ENCODE data around the gene RXRA.

GRCh38 chr9:134436379-134436762 lies 110.1 kb downstream of the RXRA start:
- TF ChIP-seq MXI1 (conservative IDR thresholded peaks at IDR 0.05; ENCODE audit: poor library complexity, severe bottlenecking) (no peak), RAD21 (conservative IDR thresholded peaks at IDR 0.05) (no peak), POLR2AphosphoS5 (IDR thresholded peaks at IDR 0.05) (no peak), CTCF (IDR thresholded peaks at IDR 0.05; ENCODE audit: poor library complexity, severe bottlenecking) (no peak), EP300 (conservative IDR thresholded peaks at IDR 0.05; ENCODE audit: poor library complexity, severe bottlenecking) (no peak), REST (IDR thresholded peaks at IDR 0.05; ENCODE audit: borderline replicate concordance) (no peak), EZH2 (IDR thresholded peaks at IDR 0.05; ENCODE audit: borderline replicate concordance, insufficient read depth, low read length, poor library complexity, severe bottlenecking) (no peak), TAF1 (IDR thresholded peaks at IDR 0.05; ENCODE audit: low read depth) (no peak), SMC3 (conservative IDR thresholded peaks at IDR 0.05; ENCODE audit: poor library complexity) (no peak)
